K562 (cell line): Measurements from ENCODE around the gene GSTM1. TPM values are rescaled to one million over a fixed set of nuclear protein-coding genes. Genes with fewer than 3 reads are reported as not detected.

Experiments used
- ESRRB ChIP-seq: fragments of 250-450 bp; sonication (Bioruptor Pico); IDR thresholded peaks from 2 replicates; pipeline ENCODE4 v1.5.0; 2020; ENCODE audit warnings: mild to moderate bottlenecking, moderate library complexity, borderline replicate concordance
- TRIM24 ChIP-seq, 2 experiments: fragments of 450-650 bp; IDR thresholded peaks; 2 replicates each; pipeline ENCODE4 v1.6.1; 2016
- ZNF316 ChIP-seq: fragments of 450-650 bp; IDR thresholded peaks from 2 replicates; pipeline ENCODE4 v1.6.1; 2016
- polyA plus RNA-seq, 8 experiments: library from polyadenylated mRNA; depleted of rRNA in 4 of 8; stranded (reverse) in 5 of 8; unstranded in 3 of 8; fragments of >200 nt; fragmentation: Nextera tagmentation in 2 of 8; fragmentation: Illumina TruSeq in 1 of 8; extraction: Ambion mirVana in 2 of 8; extraction: Trizol in 1 of 8; gene quantifications; 2 replicates each; pipeline versions ENCODE4 v1.2.1 to v1.2.3, GENCODE V29; 2011 to 2014; ENCODE audit warnings: inconsistent platforms in 1 of 8, missing spikeins in 1 of 8
- total RNA-seq, 7 experiments: library from RNA; depleted of rRNA in 6 of 7; stranded (reverse); fragments of >200 nt in 6 of 7; fragmentation: Illumina TruSeq in 2 of 7; extraction: Trizol in 2 of 7; gene quantifications; 2 replicates each; pipeline versions ENCODE4 v1.2.1 to v1.2.3, GENCODE V29; 2011 to 2021; ENCODE audit warnings: low replicate concordance in 1 of 7

The GSTM1 gene
- total and polyA plus RNA-seq, 9 of the 15 experiments (the other 6 are each of a cell fraction or from before 2014, with no cell fraction given), result not detected

GRCh38 chr1:109740615-109741373 lies 53.2 kb downstream of the GSTM1 start, which contains the start of gene GSTM3 (continued):
- TF ChIP-seq ESRRB (CRISPR knock-in tag) (no peak), TRIM24 (IDR thresholded peaks at IDR 0.05) (peak in 1 of 2 experiments; percentile 26; a peak in 1 of 4 replicates), ZNF316 (peak; percentile 60)

Other genes with a start within 250 kb of the GSTM1 start
Only the 7 nearest of the 14 such genes appear.
- 0.33 TPM in 1 of 2 replicates, not detected in the other for gene GNAT2, start 68.2 kb upstream of the GSTM1 start, total RNA-seq (2014; rRNA removed)
- 0.25 and 0.29 TPM in 2 replicates for gene GNAT2, start 68.2 kb upstream of the GSTM1 start, total RNA-seq (2014; rRNA removed; fragmentation: Illumina TruSeq; extraction: Trizol)
- 0.33 and 0.60 TPM in 2 replicates for gene GNAT2, start 68.2 kb upstream of the GSTM1 start, total RNA-seq (2015; rRNA removed; fragmentation: Illumina TruSeq; extraction: Trizol)
- 0.16 and 0.47 TPM in 2 replicates for gene GNAT2, start 68.2 kb upstream of the GSTM1 start, total RNA-seq (2021)
- gene GNAT2, start 68.2 kb upstream of the GSTM1 start, polyA plus RNA-seq (2011; rRNA removed), result 0.27 and 0.32 TPM in 2 replicates
- 0.52 and 0.90 TPM in 2 replicates for gene GNAT2, start 68.2 kb upstream of the GSTM1 start, polyA plus RNA-seq (2014; fragmentation: Illumina TruSeq; extraction: Trizol)
- under 1 TPM; 0.06 to 0.22 TPM for gene GNAT2, start 68.2 kb upstream of the GSTM1 start, polyA plus RNA-seq (2014; fragmentation: Nextera tagmentation; extraction: Ambion mirVana)
- 0.07 TPM in 1 of 2 replicates, not detected in the other for gene GNAT2, start 68.2 kb upstream of the GSTM1 start, polyA plus RNA-seq (2014; rRNA removed)
- gene AMPD2, start 68.0 kb upstream of the GSTM1 start, total RNA-seq (2014; rRNA removed), result 51.0 and 57.1 TPM in 2 replicates
- 11.5 and 17.8 TPM in 2 replicates for gene AMPD2, start 68.0 kb upstream of the GSTM1 start, total RNA-seq (2014; rRNA removed; fragmentation: Illumina TruSeq; extraction: Trizol)
- gene AMPD2, start 68.0 kb upstream of the GSTM1 start, total RNA-seq (2015; rRNA removed; fragmentation: Illumina TruSeq; extraction: Trizol), result 27.1 and 28.4 TPM in 2 replicates
- 74.1 and 77.7 TPM in 2 replicates for gene AMPD2, start 68.0 kb upstream of the GSTM1 start, total RNA-seq (2021)
- 28.2 and 67.7 TPM in 2 replicates for gene AMPD2, start 68.0 kb upstream of the GSTM1 start, polyA plus RNA-seq (2011; rRNA removed)
- gene AMPD2, start 68.0 kb upstream of the GSTM1 start, polyA plus RNA-seq (2014; fragmentation: Illumina TruSeq; extraction: Trizol), result 48.2 and 51.1 TPM in 2 replicates
- gene AMPD2, start 68.0 kb upstream of the GSTM1 start, polyA plus RNA-seq (2014; fragmentation: Nextera tagmentation; extraction: Ambion mirVana), result 1 to 10 TPM; 2.0 to 4.0 TPM
- 43.8 and 55.6 TPM in 2 replicates for gene AMPD2, start 68.0 kb upstream of the GSTM1 start, polyA plus RNA-seq (2014; rRNA removed)
- 18.8 and 26.8 TPM in 2 replicates for gene GSTM4, start 31.7 kb upstream of the GSTM1 start, total RNA-seq (2014; rRNA removed)
- 21.0 and 22.2 TPM in 2 replicates for gene GSTM4, start 31.7 kb upstream of the GSTM1 start, total RNA-seq (2014; rRNA removed; fragmentation: Illumina TruSeq; extraction: Trizol)
- 25.0 and 29.7 TPM in 2 replicates for gene GSTM4, start 31.7 kb upstream of the GSTM1 start, total RNA-seq (2015; rRNA removed; fragmentation: Illumina TruSeq; extraction: Trizol)
- gene GSTM4, start 31.7 kb upstream of the GSTM1 start, total RNA-seq (2021), result 38.8 and 41.0 TPM in 2 replicates
- gene GSTM4, start 31.7 kb upstream of the GSTM1 start, polyA plus RNA-seq (2011; rRNA removed), result 45.0 and 57.0 TPM in 2 replicates
- gene GSTM4, start 31.7 kb upstream of the GSTM1 start, polyA plus RNA-seq (2014; fragmentation: Illumina TruSeq; extraction: Trizol), result 53.4 and 56.1 TPM in 2 replicates
- 10 to 100 TPM; 30.5 to 39.2 TPM for gene GSTM4, start 31.7 kb upstream of the GSTM1 start, polyA plus RNA-seq (2014; fragmentation: Nextera tagmentation; extraction: Ambion mirVana)
- 38.4 and 46.2 TPM in 2 replicates for gene GSTM4, start 31.7 kb upstream of the GSTM1 start, polyA plus RNA-seq (2014; rRNA removed)
- 1.6 TPM in 2 replicates for gene GSTM2, start 19.8 kb upstream of the GSTM1 start, total RNA-seq (2014; rRNA removed)
- 2.5 and 2.6 TPM in 2 replicates for gene GSTM2, start 19.8 kb upstream of the GSTM1 start, total RNA-seq (2014; rRNA removed; fragmentation: Illumina TruSeq; extraction: Trizol)
- gene GSTM2, start 19.8 kb upstream of the GSTM1 start, total RNA-seq (2015; rRNA removed; fragmentation: Illumina TruSeq; extraction: Trizol), result 4.2 TPM in 2 replicates
- gene GSTM2, start 19.8 kb upstream of the GSTM1 start, total RNA-seq (2021), result 6.4 and 6.8 TPM in 2 replicates
- 5.4 and 11.9 TPM in 2 replicates for gene GSTM2, start 19.8 kb upstream of the GSTM1 start, polyA plus RNA-seq (2011; rRNA removed)
- gene GSTM2, start 19.8 kb upstream of the GSTM1 start, polyA plus RNA-seq (2014; fragmentation: Illumina TruSeq; extraction: Trizol), result 8.6 and 10.9 TPM in 2 replicates
- gene GSTM2, start 19.8 kb upstream of the GSTM1 start, polyA plus RNA-seq (2014; fragmentation: Nextera tagmentation; extraction: Ambion mirVana), result 10 to 100 TPM; 12.4 to 15.1 TPM
- 7.6 and 7.7 TPM in 2 replicates for gene GSTM2, start 19.8 kb upstream of the GSTM1 start, polyA plus RNA-seq (2014; rRNA removed)
- gene GSTM5, start 24.4 kb downstream of the GSTM1 start, total RNA-seq (2014; rRNA removed), result not detected in 2 replicates
- not detected in 2 replicates for gene GSTM5, start 24.4 kb downstream of the GSTM1 start, total RNA-seq (2014; rRNA removed; fragmentation: Illumina TruSeq; extraction: Trizol)
- gene GSTM5, start 24.4 kb downstream of the GSTM1 start, total RNA-seq (2015; rRNA removed; fragmentation: Illumina TruSeq; extraction: Trizol), result not detected in 2 replicates
- gene GSTM5, start 24.4 kb downstream of the GSTM1 start, total RNA-seq (2021), result not detected in 2 replicates
- not detected in 2 replicates for gene GSTM5, start 24.4 kb downstream of the GSTM1 start, polyA plus RNA-seq (2011; rRNA removed)
- gene GSTM5, start 24.4 kb downstream of the GSTM1 start, polyA plus RNA-seq (2014; fragmentation: Illumina TruSeq; extraction: Trizol), result not detected in 2 replicates
- not detected for gene GSTM5, start 24.4 kb downstream of the GSTM1 start, polyA plus RNA-seq (2014; fragmentation: Nextera tagmentation; extraction: Ambion mirVana)
- not detected in 2 replicates for gene GSTM5, start 24.4 kb downstream of the GSTM1 start, polyA plus RNA-seq (2014; rRNA removed)
- 2.3 and 4.3 TPM in 2 replicates for gene GSTM3, start 53.2 kb downstream of the GSTM1 start, total RNA-seq (2014; rRNA removed)
- 5.5 and 7.2 TPM in 2 replicates for gene GSTM3, start 53.2 kb downstream of the GSTM1 start, total RNA-seq (2014; rRNA removed; fragmentation: Illumina TruSeq; extraction: Trizol)
- 4.1 and 4.5 TPM in 2 replicates for gene GSTM3, start 53.2 kb downstream of the GSTM1 start, total RNA-seq (2015; rRNA removed; fragmentation: Illumina TruSeq; extraction: Trizol)
- gene GSTM3, start 53.2 kb downstream of the GSTM1 start, total RNA-seq (2021), result 3.9 and 5.7 TPM in 2 replicates
- 17.5 and 22.3 TPM in 2 replicates for gene GSTM3, start 53.2 kb downstream of the GSTM1 start, polyA plus RNA-seq (2011; rRNA removed)
- 8.9 and 9.5 TPM in 2 replicates for gene GSTM3, start 53.2 kb downstream of the GSTM1 start, polyA plus RNA-seq (2014; fragmentation: Illumina TruSeq; extraction: Trizol)
- gene GSTM3, start 53.2 kb downstream of the GSTM1 start, polyA plus RNA-seq (2014; fragmentation: Nextera tagmentation; extraction: Ambion mirVana), result 10 to 100 TPM; 23.1 to 24.5 TPM
- 8.9 and 9.4 TPM in 2 replicates for gene GSTM3, start 53.2 kb downstream of the GSTM1 start, polyA plus RNA-seq (2014; rRNA removed)
- not detected in 2 replicates for gene EPS8L3, start 76.1 kb downstream of the GSTM1 start, total RNA-seq (2014; rRNA removed)
- gene EPS8L3, start 76.1 kb downstream of the GSTM1 start, total RNA-seq (2014; rRNA removed; fragmentation: Illumina TruSeq; extraction: Trizol), result 0.15 TPM in 1 of 2 replicates, not detected in the other
- not detected in 2 replicates for gene EPS8L3, start 76.1 kb downstream of the GSTM1 start, total RNA-seq (2015; rRNA removed; fragmentation: Illumina TruSeq; extraction: Trizol)
- gene EPS8L3, start 76.1 kb downstream of the GSTM1 start, total RNA-seq (2021), result 0.42 and 0.51 TPM in 2 replicates
- 0.13 and 0.14 TPM in 2 replicates for gene EPS8L3, start 76.1 kb downstream of the GSTM1 start, polyA plus RNA-seq (2011; rRNA removed)
- 0.09 and 0.61 TPM in 2 replicates for gene EPS8L3, start 76.1 kb downstream of the GSTM1 start, polyA plus RNA-seq (2014; fragmentation: Illumina TruSeq; extraction: Trizol)
- gene EPS8L3, start 76.1 kb downstream of the GSTM1 start, polyA plus RNA-seq (2014; fragmentation: Nextera tagmentation; extraction: Ambion mirVana), result not detected
- gene EPS8L3, start 76.1 kb downstream of the GSTM1 start, polyA plus RNA-seq (2014; rRNA removed), result 0.04 TPM in 1 of 2 replicates, not detected in the other